ENCODE results near the gene SLC43A3. TPM values are rescaled to one million over a fixed set of nuclear protein-coding genes. Genes with fewer than 3 reads are reported as not detected.
A peak's percentile ranks its signal among the peaks of the same experiment; 100 is the strongest.

SLC43A3 gene
- 27.2 TPM for total RNA-seq

DNA sequence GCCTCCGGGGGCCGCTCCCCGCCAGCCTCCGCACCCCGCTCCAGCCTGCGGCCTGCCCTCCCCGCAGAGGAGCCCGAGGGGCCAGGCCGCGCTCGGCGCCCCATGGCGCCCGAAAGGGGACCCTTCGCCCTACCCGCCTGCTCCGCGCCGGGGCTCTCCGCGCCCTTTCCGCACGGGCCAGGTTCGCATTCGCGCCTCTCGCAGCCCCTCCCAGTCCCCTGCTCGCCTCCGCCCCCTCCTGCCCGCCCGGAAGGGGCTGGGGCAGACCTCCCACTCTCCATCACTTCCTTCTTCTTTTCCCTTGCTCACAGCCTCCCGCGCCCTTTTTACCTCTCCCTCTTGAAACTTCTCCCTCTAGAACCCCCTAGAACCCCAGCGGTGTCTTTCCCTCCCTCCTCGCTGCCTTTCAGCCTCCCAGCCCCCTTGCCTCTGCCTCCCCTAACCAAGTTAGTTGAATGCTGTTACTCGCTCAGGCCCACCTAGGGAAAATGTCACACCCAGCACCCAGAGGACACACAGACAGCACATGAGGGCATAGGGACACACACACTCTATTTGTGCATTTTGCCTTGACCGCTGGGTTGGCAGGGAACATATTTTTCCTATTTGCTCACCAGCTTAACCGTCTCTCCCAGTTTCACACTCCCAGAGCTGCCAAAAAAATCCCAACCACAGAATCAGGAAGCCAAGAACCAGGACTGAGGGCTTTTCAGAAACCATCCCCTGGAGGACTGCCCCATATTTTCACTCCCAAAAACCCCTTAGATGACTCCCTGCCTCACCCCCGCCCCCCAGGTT, at the start of gene SLC43A3:
Gene SLC43A3 (minus strand): TSS at position 193 of the 798 bp plus-strand sequence. CDS start 949 bp downstream, outside the sequence.
- peak; percentile 77 for DNase-seq (ENCODE audit: low spot score)

DNA sequence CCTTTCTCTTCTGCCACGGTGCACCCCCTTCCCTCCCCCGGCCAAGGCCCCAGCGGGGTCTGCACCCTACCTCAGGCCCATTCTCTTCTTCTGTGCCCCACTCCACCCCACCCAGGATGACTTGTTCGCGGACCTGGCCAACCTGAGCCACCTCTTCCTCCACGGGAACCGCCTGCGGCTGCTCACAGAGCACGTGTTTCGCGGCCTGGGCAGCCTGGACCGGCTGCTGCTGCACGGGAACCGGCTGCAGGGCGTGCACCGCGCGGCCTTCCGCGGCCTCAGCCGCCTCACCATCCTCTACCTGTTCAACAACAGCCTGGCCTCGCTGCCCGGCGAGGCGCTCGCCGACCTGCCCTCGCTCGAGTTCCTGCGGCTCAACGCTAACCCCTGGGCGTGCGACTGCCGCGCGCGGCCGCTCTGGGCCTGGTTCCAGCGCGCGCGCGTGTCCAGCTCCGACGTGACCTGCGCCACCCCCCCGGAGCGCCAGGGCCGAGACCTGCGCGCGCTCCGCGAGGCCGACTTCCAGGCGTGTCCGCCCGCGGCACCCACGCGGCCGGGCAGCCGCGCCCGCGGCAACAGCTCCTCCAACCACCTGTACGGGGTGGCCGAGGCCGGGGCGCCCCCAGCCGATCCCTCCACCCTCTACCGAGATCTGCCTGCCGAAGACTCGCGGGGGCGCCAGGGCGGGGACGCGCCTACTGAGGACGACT, 49.3 kb upstream of the SLC43A3 start:
- DNase-seq (ENCODE audit: low spot score) = no peak

DNA sequence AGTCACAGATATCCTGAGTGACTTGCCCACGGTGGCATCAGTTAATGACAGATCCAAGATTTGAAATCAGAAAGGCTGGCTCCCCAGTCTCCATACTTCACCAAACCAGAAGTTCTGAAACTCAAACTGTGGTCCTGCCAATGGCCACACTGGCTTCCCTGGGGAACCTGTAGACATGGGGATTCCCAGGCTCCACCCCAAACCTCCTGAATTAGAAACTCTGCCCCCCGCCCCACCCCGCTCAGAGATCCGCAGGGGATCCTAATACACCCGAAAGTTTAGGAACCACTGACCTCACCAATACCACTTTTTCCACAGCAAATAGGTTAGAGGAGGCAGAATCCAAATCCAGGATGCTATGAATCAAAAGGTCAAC, 48.7 kb upstream of the SLC43A3 start:
- no peak for DNase-seq (ENCODE audit: low spot score)

DNA sequence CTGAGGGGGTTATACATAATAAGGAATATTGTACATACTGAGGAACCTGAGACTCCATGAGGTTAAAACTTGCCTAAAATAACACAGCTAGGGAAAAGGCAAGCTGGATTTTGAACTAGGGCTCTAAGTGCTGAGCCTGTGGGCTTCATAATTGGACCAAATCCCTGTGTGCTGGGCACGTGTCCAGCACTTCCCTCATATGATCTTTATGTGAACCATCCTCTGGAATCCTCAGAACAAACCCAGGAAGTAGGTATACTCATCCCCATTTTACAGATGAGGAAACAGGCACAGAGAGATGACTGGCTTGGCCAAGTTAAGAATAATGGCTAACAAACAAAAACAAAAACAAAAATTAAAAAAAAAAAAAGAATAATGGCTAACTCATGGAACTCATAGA, 48.3 kb upstream of the SLC43A3 start:
- DNase-seq (ENCODE audit: low spot score) = no peak

DNA sequence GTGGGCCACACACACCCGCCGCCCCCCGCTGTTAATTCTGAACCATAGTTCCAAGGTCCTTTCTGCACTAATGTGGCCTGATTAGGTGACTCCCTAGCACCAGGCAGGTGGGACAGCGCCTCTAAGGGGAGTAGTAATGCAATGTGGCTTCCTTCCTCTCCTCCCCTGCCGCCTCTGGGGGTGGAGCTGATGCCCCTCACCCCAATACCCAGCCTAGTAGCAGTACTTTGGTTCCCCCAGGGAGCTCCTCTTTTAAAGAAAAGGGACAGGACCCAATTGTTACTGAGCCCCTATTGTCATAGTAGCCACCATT, 47.8 kb upstream of the SLC43A3 start:
- DNase-seq (ENCODE audit: low spot score) = no peak

DNA sequence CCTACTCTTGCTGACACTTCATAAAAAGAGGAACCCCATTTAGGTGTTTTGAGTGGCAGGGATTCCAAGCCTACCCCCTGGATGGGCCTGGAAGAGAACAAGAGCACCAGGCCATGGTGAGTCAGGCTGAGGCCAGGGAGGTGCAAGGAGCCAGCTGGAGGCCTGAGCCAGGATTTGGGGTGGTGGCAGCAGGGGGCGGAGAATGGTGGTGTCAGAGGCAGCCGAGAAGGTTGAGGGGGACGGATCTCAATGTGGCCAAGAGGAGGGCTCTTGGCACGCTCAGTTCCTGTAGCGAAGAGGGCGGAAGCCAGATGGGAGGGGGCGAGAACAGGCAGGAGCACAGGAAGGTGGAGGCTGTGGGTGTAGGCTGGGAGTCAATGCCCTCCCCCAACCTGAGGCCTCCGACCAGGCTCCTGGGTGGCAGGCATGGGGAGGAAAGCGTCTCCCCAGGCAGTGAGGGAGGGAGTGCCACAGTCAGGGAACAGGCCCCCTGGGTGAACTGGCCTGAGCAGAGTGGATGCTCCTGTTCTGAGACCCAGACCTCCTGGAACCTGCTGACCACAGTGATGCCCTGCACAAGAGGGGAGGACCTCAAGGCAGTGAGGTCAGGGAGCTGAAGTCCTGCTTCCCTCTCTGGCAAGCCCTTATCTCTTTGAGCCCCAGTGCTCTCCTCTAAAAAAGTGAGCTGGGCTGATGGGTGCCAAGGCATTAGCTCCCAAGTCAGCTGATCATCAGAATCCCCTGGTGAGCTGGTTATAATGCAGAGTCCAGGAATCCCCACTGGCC, 47.3 kb upstream of the SLC43A3 start:
- no peak for DNase-seq (ENCODE audit: low spot score)

DNA sequence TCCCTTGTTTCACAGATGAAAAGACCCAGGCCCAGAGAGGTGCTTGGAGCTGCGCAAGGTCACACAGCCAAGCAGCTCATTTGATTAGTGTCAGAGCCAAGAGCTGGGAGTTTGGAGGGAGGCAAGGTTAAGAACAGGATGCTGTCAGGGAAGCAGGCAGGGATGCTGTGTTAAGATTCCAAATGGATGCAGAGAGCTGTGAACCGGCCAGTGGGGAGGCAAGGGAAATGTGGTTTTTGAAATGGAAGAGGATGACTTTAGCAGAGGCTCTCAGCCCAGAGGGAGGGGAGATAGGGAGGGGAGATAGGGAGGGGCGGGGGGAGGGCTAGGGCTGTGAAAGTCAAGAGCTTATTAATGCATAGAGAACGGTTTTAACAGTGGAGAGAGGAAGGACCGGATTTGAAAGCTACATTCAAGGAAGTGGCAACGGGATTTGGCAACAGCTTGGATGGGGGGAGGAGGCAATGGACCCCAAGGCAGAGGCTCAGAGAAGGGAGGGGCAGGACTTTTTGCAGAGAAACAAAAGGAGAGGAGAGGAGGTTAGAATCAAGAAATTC, 46.4 kb upstream of the SLC43A3 start:
- no peak for DNase-seq (ENCODE audit: low spot score)

DNA sequence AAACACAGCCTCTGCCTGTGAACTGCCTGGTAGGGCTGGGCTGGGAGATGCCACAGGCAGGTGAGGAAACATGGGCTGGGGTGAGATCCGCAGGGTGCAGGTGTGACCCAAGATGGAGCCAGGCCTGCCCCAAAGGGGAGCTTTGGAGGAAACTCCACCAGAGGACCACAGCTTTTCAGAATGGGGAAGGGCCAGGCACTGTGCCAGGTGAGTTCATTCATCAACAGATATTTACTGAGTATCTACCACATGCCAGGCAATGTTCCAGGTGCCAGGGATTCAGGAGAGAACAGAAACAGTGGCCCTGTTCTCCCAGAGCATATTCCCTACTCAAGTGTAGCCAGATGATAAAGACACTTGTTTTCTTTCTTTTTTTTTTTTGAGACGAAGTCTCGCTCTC, 44.6 kb upstream of the SLC43A3 start:
- no peak for DNase-seq (ENCODE audit: low spot score)

DNA sequence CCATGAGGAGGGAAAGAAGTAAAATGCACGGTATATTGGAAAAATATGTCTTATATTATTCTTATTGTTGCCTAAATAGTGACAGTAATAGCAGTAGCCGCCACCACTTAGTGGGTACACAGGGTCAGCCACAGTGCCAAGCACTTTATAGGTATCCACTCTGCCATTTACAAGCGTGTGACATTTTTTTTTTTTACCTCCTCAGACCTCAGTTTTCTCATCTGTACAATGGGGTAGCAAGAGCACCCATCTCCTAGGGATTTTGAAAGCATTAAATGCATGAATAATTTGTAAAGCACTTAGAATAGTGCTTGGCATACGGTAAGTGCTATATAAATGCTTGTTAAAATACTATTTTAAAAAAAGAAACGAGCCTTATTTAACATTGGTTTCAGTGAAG, 42.3 kb upstream of the SLC43A3 start:
- no peak for DNase-seq (ENCODE audit: low spot score)

DNA sequence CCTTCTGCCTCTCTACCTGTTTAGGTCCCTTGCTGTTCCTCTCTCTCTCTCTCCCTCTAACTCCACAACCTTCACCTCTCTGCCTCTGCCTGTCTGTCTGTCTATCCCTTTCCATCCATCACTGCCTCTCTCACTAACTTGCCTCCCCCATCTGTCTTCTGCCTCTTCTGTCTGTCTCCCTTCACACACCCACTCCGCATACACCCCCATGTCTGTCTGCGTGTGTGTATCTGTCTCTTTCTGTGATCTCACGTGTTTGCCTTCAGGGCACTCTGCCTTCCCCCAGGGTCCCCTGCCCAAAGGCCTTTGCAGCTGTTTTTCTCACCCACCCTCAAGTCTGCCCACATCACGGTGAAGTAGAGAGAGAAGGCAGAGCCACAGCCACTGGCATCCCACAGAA, 41.4 kb upstream of the SLC43A3 start:
- no peak for DNase-seq (ENCODE audit: low spot score)

DNA sequence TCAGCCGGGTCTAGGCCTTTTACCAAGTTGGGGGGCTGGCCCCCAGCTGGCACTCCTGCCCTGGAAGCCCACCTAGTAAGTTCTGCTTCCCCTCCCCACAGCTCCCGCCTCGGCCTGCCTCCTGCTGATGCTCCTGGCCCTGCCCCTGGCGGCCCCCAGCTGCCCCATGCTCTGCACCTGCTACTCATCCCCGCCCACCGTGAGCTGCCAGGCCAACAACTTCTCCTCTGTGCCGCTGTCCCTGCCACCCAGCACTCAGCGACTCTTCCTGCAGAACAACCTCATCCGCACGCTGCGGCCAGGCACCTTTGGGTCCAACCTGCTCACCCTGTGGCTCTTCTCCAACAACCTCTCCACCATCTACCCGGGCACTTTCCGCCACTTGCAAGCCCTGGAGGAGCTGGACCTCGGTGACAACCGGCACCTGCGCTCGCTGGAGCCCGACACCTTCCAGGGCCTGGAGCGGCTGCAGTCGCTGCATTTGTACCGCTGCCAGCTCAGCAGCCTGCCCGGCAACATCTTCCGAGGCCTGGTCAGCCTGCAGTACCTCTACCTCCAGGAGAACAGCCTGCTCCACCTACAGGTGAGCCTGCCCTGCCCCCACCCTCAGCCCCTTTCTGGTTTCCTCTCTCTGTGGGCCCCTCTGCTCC, 40.7 kb upstream of the SLC43A3 start:
- no peak for DNase-seq (ENCODE audit: low spot score)

DNA sequence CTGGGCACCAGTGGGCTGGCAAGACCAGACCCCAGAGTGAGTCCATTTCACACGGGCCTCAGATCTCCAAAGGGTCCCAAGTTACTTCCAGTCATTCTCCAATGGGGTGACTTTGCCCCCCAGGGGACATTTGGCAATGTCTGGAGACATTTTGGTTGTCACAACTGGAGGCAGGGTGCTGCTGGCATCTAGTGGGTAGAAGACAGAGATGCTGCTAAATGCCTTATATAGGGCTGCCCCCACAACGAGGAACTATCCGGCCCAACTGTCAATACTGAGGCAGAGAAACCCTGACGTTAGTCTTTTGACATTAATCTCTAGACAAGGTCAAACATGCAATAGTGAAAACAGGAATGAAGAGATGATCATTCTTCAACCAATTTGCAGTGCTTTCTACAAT, 39.8 kb upstream of the SLC43A3 start:
- DNase-seq (ENCODE audit: low spot score) = no peak

DNA sequence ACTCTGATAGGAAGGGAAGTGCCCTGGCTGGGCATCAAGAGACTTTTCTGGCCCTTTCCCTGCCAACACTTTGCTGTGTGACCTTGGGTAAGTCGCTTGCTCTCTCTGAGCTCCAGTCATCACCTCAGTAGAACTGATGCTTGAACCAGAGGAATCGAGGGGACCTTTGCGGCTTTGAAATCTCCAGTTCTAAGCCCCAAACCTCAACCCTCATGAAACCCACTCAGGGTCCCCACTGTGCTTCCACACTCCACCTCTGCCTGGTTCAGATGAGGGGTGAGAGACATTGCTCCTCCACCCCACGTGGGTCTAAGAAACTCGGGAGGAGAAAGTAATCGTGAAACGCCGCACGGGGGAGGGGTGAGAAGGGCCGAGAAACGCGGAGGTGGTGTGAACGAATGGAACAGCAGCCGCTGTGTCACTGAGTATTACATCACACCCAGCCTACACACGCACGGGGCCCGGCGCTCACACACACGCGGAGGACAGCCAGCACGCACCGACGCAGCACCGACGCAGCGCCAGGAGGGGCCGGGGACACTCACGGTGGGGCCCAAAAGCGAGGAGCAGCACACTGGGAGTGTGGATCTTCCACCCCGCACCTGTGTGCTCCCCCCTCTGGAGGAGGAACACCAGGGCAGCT, 37.7 kb upstream of the SLC43A3 start:
- DNase-seq (ENCODE audit: low spot score) = no peak

DNA sequence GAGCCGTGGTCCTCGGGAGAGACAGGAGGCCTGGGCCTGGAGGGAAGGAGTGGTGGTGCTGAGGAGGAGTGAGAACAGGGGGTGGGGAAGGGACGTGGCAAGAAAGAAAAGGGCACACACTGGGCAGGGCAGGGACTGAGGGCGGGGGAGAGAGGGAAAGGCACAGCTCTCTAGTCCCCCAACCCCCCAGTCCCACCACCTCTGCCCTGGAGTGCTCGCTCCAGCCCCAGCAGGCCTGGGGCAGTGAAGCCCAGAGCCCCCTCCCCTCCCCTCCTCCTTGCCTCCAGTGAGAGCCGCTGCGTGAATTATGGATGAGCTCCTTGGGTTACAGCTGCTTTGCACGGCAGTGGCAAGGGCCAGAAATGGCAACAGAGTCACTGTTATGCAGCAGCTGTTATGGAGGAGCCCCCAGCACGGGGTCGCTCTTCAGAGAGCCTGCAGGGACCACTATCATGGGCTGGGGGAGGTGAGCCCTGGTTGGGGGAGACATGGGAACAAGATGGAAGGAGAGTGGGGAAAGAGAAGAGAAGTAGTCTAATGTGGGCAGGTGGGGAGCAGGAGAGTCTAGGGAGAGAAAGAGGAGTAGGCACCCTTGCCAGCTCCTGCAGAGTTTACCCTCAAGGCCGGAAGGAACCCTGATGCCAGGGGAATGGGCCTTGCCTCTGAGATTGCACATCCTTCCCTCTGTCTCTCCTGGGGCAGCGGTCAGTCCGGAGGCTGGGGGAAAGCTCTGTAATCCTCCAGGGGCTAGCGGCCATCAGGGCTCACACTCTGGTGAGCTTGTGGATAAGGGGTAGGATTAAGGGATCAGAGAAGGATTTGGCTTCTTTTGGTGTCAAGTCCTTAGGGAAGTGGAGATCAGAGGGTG, 37.0 kb upstream of the SLC43A3 start:
- DNase-seq (ENCODE audit: low spot score) = no peak

DNA sequence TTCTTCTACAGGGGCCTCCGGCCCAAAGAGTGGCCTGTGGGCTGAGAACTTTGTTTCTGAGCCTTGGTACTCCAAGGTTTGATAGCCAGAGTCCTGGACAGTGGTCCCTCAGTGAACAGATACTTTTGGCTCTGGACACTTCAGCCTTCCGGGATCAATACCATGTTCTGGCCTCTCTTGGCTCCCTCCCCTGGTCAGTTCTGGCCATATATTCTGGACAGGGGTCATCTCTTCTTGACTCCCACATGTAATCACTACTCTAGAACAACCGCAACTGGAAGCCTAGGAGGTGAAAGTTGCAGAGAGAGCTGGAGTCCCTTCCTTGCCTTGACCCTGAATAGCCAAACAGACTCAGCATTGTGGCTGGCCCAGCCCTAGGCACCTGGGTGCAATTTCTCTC, 35.7 kb upstream of the SLC43A3 start:
- DNase-seq (ENCODE audit: low spot score) = no peak

DNA sequence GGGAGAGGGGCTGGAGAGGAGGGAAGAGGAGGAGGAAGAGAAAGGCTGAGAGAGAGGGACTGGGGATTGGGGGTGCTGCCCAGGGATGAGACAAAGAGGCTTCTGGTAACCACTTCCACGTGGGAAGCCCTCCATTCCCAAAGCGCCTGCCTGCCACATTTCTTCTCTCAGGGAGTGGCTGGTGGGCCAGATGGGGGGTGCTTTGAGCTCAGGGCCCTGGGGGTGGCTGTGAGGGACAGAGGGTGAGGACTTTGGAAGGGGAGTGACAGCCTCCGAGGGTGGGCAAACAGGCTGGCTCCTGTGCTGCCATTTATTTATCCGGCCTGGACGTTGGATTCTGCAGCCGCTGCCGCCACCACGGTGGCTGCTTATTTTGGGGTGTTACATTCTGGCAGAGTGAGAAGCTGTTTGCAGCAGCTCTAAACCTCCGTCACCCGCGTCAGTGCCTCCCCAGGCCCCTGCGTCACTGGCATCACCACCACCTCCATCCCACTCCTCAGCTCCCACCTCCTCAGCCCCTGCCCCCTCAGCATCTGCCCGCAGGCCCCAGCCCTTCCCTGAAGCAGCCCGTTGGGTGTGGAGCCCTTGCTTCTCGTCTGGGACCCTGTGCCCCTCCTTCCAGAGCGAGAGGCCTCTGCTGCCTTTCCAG, 35.0 kb upstream of the SLC43A3 start:
- DNase-seq (ENCODE audit: low spot score) = no peak

DNA sequence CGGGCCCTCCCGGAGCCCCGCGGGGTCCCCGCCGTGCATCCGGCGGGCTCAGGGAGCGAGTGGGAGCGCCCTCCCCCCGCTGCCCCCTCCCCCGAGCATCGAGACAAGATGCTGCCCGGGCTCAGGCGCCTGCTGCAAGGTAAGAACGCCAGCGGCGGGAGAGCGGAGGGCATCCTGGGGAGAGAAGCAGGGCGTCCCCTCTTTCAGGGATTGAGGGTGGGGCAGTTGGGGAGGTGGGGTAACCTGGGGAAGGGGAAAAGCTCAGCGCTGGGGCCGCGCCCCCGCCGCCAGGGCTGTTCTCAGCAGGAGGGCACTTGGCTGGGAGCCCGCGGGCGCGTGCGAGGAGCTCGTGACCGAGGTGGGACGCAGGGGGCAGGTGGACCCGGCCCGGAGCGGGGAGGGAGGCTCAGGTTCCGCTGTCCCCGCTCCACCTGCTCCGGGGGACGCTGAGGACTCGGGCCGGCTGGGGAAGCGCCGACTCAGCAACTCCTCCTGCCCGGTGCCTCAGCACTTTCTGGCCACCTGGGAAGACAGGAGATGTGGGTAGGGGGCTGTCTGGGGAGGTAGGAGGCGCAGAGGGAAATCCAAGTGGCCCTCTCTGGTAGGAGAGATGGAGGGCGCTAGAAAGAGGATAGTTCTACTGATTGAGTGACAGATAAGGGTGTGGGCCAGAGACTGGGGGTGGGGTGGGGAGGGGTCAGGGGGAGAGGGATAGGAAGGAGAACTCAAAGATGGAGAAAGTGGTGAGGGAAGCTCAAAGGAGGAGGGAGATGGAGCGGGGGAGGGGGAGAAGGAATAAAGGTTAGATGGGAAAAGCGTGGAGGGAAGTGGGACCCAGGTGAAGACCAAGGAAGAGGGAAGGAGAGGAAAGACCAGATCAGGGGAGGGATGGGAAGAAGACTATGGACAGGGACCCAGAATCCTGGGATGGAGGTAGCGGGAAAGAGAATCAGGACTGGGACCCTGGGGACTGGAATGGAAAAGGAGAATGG, 34.1 kb upstream of the SLC43A3 start:
- DNase-seq (ENCODE audit: low spot score) = peak; percentile 43

DNA sequence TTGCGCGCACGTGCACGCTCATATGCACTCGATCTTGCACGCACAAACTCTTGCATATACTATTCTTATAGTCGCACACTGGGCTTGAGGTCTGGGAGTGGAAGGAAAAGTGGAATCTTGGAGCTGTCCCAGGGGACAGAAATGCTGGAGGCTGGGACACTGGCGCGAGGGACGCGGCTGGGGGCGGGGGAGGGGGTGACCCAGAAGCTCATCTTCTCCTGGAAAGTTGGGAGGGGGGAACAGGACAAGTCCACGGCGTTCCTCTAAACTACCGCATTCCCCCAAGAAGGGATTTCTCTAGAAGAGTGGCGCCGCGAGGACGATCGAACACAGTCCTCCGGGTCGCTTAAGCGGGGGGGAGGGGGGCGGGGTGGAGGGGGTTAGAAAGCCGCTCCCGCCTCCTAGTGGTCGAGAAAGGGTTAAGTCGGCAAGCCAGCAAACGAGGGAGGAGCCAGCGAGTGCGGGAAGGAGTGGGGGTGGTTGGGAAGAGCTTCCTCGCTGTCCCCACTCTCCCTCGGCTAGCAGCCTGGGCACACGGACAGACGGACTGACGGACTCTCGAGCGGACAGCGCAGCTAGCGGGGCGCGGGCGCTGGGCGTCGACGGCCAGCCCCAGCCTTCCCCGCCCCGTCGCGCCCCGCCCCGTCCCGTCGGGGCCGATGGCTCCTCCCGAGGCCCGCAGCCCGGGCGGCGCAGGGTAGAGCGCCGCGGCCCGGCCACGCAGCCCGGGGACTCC, 33.3 kb upstream of the SLC43A3 start, which contains the start of gene RTN4RL2:
Gene RTN4RL2 (plus strand): TSS at position 507 of the 736 bp plus-strand sequence. CDS start 338 bp downstream, outside the sequence.
- DNase-seq (ENCODE audit: low spot score) = no peak

All from ureter (tissue), 1 donor.